ENCODE data around the gene PTPRO.

- TF ChIP-seq CTCF (IDR thresholded peaks at IDR 0.05) = no peak
- no peak for TF ChIP-seq POLR2A (IDR thresholded peaks at IDR 0.05)
- TF ChIP-seq POLR2AphosphoS5 (IDR thresholded peaks at IDR 0.05; ENCODE audit: insufficient read depth in 1 of 2, low read depth in 1 of 2) = no peak
Observed at GRCh38 chr12:15407025-15407424, 84.7 kb downstream of the PTPRO start.
